DMS114 treated with DMSO at 0.1 percent for 48 hours (cell line): ENCODE measurements around the gene GALNT1.

Experiments
- DNase-seq: peaks from one replicate; lab custom pipeline; 2025; ENCODE audit not compliant: unreplicated experiment; lab: John Stamatoyannopoulos, UW

The GALNT1 gene

GRCh38 chr18:35616664-35617423, 35.3 kb downstream of the GALNT1 start:
- no peak for DNase-seq

GRCh38 chr18:35617865-35618264, 36.3 kb downstream of the GALNT1 start:
- DNase-seq: no peak

- DNase-seq: no peak
These were observed 36.7 kb downstream of the GALNT1 start for GRCh38 chr18:35618289-35618688.

GRCh38 chr18:35618696-35619095, 37.2 kb downstream of the GALNT1 start:
- DNase-seq: no peak

- no peak for DNase-seq
These were observed 37.9 kb downstream of the GALNT1 start for GRCh38 chr18:35619464-35619863.

GRCh38 chr18:35619941-35620340, 38.4 kb downstream of the GALNT1 start:
- no peak for DNase-seq

GRCh38 chr18:35620765-35621164, 39.2 kb downstream of the GALNT1 start:
- no peak for DNase-seq

- no peak for DNase-seq
These were observed 41.7 kb downstream of the GALNT1 start for GRCh38 chr18:35623255-35623654.

GRCh38 chr18:35624146-35624545, 42.6 kb downstream of the GALNT1 start:
- DNase-seq: no peak

GRCh38 chr18:35625232-35625631, 43.7 kb downstream of the GALNT1 start:
- DNase-seq: no peak

GRCh38 chr18:35633761-35634160, 52.2 kb downstream of the GALNT1 start:
- no peak for DNase-seq

- DNase-seq: no peak
These were observed 52.8 kb downstream of the GALNT1 start for GRCh38 chr18:35634323-35634722.

- DNase-seq: no peak
These were observed 53.6 kb downstream of the GALNT1 start for GRCh38 chr18:35635170-35635569.

- no peak for DNase-seq
These were observed 55.7 kb downstream of the GALNT1 start for GRCh38 chr18:35637227-35637626.

GRCh38 chr18:35639296-35639695, 57.8 kb downstream of the GALNT1 start:
- no peak for DNase-seq

- DNase-seq: no peak
These were observed 59.9 kb downstream of the GALNT1 start for GRCh38 chr18:35641467-35641866.

GRCh38 chr18:35641916-35642315, 60.4 kb downstream of the GALNT1 start:
- DNase-seq: no peak

- no peak for DNase-seq
These were observed 61.3 kb downstream of the GALNT1 start for GRCh38 chr18:35642802-35643201.

- DNase-seq: no peak
These were observed 64.9 kb downstream of the GALNT1 start for GRCh38 chr18:35646449-35646848.

- DNase-seq: no peak
These were observed 72.0 kb downstream of the GALNT1 start for GRCh38 chr18:35653392-35654135.

- DNase-seq: no peak
These were observed 76.6 kb downstream of the GALNT1 start for GRCh38 chr18:35658112-35658511.

- no peak for DNase-seq
These were observed 80.1 kb downstream of the GALNT1 start for GRCh38 chr18:35661483-35662146.
